Stimulated activated CD4-positive, alpha-beta T cell treated with anti-CD3 and anti-CD28 coated beads, Interleukin-15, amount 100 ng/mL, for 24 hours (primary cell): ENCODE measurements around the gene FANCI.

Experiments
- DNase-seq: peaks from one replicate; pipeline ENCODE4 v3.0.0-alpha.2; 2020

The FANCI gene

DNA sequence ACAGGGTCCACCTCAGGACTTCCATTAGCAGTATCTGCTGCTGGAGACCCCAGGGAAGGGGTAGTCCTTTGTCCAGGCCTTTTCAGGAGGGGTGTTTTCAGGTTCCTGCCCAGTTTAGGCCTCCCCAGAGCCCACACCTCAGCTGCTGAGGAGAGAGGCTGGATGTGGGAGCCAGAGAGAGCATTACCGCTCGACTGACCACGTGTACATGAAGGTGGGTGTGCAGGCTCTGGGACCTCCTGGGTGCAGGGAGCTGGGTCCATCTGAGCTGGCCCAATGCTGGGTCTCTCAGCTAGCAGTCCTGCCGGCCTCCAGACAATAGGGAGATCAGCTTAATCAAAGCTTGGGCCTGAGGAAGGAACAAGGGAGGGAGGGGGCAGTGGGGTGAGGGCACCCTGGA, 120.0 kb downstream of the FANCI start:
- DNase-seq: no peak

DNA sequence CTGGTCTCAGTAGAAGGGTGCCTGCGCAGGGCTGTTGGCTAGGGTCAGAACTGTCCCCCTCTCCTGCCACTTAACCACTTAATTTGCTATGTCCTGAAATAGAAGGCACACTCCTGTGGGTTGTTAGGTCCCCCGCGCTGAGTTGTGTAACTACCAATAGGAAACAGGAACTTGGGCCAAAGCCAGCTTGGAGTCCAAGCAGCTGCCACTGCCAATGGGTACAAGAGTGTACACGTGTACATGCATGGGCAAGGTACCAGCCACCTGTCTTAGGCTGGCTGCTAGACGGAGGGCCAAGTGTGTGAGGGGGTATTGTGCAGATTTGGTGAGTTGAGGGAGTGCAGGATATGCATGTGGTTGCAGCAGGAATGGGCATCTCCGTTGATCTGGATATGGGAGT, 120.6 kb downstream of the FANCI start:
- DNase-seq: no peak

DNA sequence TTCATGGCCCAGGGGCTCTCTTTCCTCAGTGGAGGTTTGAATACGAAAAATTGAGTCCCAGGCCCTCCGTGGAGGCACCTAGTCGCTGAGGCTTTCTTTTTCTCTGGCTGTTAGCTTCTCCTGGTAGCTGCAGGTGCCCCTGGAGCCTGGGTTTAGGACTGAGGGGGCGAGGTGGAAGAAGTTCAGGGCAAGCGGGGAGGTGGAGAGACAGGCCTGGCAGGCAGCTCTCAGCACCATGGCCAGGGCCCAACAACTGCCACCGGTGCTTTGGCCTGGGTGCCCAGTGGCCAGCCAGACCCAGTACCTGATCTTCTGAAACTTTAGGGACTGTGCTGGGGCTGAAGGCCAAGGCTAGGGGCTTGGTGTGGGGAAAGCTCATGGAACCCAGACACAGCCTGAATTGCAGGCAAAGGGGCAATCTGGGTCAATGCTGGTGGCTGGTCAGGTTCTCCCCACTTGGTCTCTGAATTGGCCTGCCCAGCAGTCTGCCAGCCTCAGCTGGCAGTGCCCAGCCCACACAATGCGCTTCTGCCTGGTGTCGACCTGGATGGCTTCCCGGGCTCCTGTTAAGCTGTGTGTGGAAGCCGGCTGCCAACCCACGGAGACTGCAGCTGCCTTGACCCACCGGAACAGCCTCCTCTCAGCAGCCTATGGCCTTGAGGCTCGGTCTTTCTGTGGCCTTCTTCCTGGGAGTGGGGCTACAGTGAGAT, 121.1 kb downstream of the FANCI start:
- no peak for DNase-seq

DNA sequence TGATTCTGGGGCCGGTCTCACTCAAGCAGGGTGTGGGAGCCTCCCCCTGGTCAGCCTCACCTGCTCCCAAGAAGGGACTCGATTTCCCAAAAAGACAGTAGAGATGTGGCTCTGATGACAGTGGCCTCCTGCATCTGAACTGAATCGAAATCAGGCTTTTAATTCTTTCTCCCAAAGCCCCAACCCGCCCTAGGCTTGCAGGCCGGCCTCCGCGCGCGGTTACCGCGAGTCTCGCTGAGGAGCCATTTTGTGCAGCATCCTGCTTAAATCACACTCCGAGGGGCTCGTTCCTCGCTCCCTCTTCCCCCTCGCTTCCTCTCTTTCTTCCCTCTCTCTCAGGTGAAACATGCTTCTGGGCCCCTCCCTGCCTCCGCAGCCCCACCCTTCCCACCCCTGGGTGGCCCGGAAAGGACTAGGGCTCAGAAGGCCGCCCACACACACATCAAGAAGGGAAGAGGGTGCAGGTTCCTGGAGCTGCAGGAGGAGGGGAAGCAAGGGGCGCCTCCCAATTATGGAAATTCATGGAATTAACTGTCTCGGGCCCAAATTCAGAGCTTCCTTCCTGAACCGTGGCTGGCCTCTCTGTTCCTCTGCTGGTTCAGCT, 121.8 kb downstream of the FANCI start:
- no peak for DNase-seq
